GM18909 (cell line): ENCODE data around the gene SLC38A10.

Experiments
- ATAC-seq: cut with Tn5 transposase; IDR thresholded peaks from one replicate; pipeline ENCODE4 v1.9.1; 2021; ENCODE audit warnings: mild to moderate bottlenecking; ENCODE audit not compliant: unreplicated experiment, poor library complexity

Gene SLC38A10

GRCh38 chr17:81282876-81283275 is 12.2 kb downstream of the SLC38A10 start:
- ATAC-seq, result no peak

GRCh38 chr17:81282141-81282540 is 13.0 kb downstream of the SLC38A10 start:
- ATAC-seq, result no peak

- no peak for ATAC-seq
Observed at GRCh38 chr17:81280571-81280970, 14.5 kb downstream of the SLC38A10 start.

GRCh38 chr17:81279278-81280275 is 15.5 kb downstream of the SLC38A10 start:
- no peak for ATAC-seq

GRCh38 chr17:81278831-81279230 is 16.3 kb downstream of the SLC38A10 start:
- no peak for ATAC-seq

GRCh38 chr17:81277946-81278693 is 17.0 kb downstream of the SLC38A10 start:
- ATAC-seq, result no peak

GRCh38 chr17:81277421-81277820 is 17.7 kb downstream of the SLC38A10 start:
- no peak for ATAC-seq

GRCh38 chr17:81276781-81277180 is 18.3 kb downstream of the SLC38A10 start:
- no peak for ATAC-seq

- ATAC-seq, result no peak
Observed at GRCh38 chr17:81274471-81274855, 20.6 kb downstream of the SLC38A10 start.

- no peak for ATAC-seq
Observed at GRCh38 chr17:81273698-81274470, 21.2 kb downstream of the SLC38A10 start.

GRCh38 chr17:81272616-81273015 is 22.5 kb downstream of the SLC38A10 start:
- no peak for ATAC-seq

GRCh38 chr17:81271226-81271625 is 23.9 kb downstream of the SLC38A10 start:
- ATAC-seq, result no peak

GRCh38 chr17:81270279-81270678 is 24.8 kb downstream of the SLC38A10 start:
- ATAC-seq, result no peak

GRCh38 chr17:81267390-81268067 is 27.6 kb downstream of the SLC38A10 start:
- no peak for ATAC-seq

- no peak for ATAC-seq
Observed at GRCh38 chr17:81265576-81265975, 29.5 kb downstream of the SLC38A10 start.

GRCh38 chr17:81264640-81265039 is 30.5 kb downstream of the SLC38A10 start:
- no peak for ATAC-seq

GRCh38 chr17:81263371-81264181 is 31.5 kb downstream of the SLC38A10 start:
- no peak for ATAC-seq

- ATAC-seq, result no peak
Observed at GRCh38 chr17:81261582-81262336, 33.3 kb downstream of the SLC38A10 start.
